ENCODE results near the gene RNF113B.

RNF113B gene

DNA sequence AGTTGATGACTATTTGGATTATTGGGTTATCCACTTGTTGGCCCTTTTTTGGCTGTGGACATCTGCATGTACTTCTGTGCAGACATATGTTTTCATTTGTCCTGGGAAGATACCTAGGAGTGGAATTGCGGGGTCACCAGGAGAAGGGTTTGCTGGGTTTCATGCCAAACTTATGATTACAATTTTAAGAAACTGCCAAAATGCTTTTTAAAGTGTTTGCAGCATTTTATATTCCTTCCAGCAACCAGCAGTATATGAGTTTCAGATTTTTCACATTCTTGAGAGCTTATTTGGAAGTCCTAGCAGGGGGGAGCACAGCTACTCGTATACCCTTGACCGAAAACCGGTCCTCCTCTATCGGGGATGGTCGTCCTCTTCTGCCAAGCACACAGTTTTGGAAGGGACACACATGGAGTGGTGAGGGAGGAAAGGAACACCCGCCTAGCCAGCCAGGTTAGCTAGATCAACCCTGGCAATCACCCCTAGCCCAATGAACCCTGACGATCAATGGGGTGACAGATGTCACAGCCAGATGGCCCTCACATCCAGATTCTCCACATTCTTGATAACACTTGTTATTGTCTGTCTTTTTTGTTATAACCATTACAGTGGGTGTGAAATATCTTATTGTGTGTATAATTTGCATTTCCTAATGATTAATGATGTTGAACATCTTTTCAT is 26.7 kb upstream of the RNF113B start:
- no peak for DNase-seq (ENCODE audit: low read depth)

DNA sequence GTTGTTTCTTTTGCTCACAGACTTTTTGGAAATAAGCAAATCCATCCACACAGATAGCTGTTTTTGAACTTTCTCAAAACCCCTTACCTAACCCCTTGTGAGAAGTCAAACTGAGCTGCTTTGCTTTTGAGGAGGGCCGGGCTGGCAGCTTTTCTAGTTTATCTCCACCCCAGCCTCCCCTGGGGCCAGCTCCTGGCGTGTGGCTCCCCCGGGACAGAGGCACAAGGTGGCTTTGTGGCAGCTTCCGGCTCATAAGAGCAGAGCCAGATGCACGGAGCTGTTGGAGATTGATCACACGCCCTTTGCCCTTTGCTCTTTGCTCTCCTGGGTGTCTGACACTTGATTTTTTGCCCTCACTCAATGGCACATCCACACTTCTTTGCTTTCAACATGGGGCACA is 24.9 kb upstream of the RNF113B start:
- no peak for DNase-seq (ENCODE audit: low read depth)

GRCh38 chr13:98201189-98201588 is 24.1 kb upstream of the RNF113B start:
- no peak for DNase-seq (ENCODE audit: low read depth)

DNA sequence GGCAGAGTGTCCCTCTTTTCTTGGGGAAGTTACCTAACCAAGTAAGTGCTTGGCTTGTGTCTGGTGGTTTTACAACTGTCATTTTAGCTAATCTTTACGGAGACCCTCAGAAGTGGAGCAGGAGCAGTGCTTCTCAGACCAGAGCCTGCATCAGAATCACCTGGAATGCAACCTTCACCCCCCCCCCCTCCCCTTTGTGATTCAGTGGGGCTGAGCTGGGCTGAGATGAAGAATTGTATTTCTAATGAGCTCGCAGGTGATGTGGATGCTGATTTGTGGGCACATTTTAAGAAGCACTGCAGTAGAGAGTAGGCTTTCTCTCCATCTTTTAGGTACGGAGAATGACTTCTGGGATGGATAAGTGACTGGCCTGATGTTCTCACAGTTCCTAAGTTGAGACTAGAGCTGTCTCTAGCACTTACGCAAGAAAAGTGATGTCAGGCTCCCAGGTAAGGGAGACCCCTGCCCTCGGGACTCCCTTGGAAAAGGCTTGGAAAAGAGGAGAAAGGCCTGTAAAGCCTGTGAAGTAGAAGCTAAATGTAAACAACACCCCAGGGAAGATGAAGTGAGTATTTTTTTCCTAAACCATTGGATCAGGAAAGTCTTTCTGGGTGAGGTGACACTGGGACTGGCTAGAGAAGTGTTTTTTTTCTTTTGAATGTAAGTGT is 23.3 kb upstream of the RNF113B start:
- DNase-seq (ENCODE audit: low read depth): no peak

GRCh38 chr13:98199480-98199879 is 22.4 kb upstream of the RNF113B start:
- DNase-seq (ENCODE audit: low read depth): no peak

DNA sequence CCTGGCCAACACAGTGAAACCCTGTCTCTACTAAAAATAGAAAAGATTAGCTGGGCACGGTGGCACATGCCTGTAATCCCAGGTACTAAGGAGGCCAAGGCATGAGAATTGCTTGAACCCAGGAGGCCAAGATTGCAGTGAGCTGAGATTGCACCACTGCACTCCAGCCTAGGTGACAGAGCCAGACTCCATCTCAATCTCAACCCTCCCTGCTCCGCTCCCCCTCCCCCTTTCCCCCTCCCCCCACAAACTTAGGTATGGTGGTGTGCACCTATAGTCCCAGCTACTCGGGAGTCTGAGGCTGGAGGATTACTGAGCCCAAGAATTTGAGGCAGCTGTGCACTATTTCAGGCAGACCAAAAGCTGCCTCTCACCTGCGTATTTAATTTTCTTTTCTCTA is 21.6 kb upstream of the RNF113B start:
- no peak for DNase-seq (ENCODE audit: low read depth)

DNA sequence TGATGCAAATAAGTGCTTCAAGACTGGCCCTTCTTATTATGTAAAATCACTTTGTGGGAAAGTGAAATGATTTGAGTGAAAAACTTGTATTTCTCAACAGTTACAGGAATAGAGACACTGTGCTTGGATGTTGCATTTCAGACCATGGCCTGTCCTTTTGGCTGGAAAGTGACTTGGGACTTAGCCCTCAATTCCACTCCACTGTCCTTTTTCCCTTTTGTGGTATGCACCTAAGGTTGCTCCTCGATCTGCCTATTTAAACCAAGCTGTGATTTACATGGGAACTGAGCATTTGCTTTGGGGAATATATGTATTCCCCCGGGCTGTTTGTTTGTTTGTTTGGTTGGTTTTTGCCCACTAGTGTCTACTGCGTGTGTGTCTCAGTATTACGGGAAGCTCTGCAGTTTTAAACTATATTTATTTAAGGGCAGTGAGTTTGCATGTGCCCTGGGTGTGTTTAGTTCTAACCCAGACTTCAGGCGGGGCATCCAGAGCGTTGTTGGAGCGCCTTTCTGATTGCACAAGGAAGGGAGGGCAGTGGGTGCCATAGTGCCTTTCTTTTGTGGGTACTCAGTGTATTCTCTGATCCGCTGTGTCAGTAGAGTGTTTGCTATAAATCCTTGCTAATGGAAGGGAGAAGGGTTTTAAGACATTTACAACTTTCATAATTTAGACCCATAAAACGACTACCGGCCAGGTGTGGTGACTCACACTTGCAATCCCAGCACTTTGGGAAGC is 18.2 kb upstream of the RNF113B start:
- DNase-seq (ENCODE audit: low read depth): no peak

DNA sequence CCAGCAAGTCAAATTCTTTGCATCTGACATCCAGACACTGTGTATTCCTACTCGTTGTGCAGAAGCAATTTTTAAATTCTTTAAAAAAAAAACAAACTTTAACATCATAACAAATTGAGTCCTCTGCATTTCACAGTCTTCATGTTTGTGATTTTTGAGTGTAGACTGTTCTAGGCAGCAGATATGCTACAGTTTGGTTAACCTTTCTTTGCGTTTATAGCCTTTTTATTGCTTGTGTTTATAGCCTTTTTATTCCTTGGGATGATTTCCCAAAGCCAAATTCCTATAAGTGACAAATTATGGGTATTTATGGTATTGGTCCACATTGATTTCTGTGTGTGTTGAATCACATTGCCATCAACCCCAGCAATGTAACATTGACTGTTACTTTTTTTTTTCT is 14.9 kb upstream of the RNF113B start:
- DNase-seq (ENCODE audit: low read depth): no peak

- DNase-seq (ENCODE audit: low read depth): no peak
Observed at GRCh38 chr13:98190889-98191444, 13.9 kb upstream of the RNF113B start.

DNA sequence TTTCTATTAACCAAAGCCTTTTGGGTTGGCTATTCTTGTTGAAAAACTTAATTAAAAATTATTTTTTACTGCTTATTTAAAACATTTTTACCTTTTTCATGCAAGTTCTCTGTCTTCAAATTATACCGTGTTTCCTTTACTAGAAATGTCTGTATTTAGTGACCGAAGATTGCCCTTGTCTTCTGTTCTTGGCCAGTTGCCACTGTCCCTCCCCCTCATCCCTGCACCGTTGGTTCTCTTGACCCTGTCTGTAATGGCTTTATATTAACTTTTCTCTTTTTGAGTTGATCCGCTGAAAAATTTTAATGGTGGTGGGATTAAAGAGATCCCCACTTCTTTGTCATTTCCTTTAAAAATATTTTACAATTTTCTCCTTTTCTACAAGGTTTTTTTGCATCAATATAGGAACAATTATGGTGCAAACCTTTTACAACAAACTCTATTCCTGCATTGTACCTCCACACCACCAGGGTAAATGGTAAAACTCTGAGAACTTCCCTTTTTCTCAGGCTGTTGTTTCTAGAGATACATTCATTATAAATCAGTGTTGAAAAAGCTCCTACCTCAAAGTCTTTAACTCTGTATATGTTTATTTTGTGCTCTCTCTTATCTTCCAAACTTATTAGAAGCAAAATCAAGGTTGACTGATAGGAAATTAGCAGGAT is 12.9 kb upstream of the RNF113B start:
- no peak for DNase-seq (ENCODE audit: low read depth)

DNA sequence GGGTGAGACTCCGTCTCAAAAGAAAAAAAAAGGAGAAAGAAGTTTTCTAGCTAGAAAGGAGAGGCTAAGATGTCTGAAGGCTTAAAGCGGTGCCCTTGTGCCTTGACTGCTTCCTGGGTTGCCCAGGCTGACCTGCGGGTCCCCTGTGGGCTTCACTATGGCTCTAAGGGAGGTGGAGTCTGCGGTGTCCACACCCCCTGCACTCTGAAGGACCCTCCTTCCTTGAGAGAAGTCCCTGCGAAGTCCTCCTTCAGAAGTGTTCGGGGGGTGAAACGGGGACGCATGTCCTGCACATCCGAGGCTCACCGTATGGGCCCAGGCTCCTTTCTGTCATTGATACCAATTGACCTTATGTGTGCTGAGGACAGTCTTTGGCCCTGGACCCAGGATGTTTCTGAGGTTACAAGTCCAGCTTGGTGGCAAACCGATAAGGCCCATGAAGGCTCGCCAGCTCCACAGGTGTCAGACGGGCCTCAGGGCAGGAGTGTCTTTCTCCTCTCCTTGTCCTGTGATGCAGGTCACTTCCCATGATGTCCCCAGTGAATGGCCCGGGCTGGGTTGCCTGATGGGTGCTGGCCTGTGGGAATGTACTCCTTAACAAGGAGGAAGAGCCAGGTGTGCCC is 11.6 kb upstream of the RNF113B start:
- no peak for DNase-seq (ENCODE audit: low read depth)

DNA sequence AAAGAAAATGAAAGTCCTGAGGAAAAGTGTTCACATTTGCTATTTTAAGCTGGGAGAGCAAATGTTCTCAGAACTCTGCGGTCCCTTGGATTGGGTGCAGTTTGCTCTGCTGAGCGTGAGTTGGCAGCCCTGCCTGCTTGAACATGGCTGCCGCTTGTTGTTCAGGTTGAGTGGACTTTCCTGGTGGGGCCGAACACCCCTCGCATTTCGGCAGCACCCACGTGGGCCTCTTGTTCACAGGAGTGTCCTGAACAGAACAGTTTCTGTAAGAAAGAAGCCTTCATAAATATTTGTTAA is 10.8 kb upstream of the RNF113B start:
- DNase-seq (ENCODE audit: low read depth): no peak

GRCh38 chr13:98187155-98187964 is 10.3 kb upstream of the RNF113B start:
- DNase-seq (ENCODE audit: low read depth): no peak

DNA sequence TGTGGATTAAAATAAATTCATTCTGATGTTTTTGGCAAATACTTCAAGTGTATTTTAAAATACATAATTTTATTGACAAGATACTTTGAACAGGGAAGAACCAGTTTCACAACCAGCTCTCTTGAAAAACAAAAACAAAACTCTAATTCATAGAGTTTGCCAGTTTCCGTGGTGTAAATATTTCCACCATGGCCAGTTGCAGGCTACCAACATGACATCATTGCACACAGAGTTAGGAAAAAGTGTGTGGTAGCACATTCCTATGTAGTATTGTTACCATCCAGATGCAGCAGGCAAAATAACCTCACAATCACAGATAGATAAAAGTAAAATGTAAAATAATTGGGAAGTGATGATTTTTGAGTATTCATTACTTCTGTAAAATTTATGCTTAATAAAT is 7.7 kb upstream of the RNF113B start:
- no peak for DNase-seq (ENCODE audit: low read depth)

DNA sequence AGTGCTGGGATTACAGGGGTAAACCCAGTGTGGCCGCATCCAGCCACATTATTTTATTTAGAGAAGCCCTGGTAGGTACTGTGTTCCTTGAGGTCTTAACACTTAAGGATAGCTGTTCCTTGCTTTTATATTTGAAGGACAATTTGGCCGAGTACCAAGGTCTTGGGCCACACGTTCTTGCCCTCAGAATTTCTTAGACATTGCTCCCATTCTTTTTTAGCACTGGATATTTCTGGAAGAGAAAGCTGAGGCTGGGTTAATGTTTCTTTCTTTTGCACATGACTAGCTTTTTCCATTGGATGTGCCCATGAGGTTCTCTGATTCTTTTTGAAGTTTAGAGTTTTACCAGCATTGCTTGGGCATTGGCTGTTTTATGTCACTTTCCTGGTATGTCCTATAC is 5.5 kb upstream of the RNF113B start:
- no peak for DNase-seq (ENCODE audit: low read depth)

GRCh38 chr13:98182153-98182552 is 5.1 kb upstream of the RNF113B start:
- DNase-seq (ENCODE audit: low read depth): no peak

DNA sequence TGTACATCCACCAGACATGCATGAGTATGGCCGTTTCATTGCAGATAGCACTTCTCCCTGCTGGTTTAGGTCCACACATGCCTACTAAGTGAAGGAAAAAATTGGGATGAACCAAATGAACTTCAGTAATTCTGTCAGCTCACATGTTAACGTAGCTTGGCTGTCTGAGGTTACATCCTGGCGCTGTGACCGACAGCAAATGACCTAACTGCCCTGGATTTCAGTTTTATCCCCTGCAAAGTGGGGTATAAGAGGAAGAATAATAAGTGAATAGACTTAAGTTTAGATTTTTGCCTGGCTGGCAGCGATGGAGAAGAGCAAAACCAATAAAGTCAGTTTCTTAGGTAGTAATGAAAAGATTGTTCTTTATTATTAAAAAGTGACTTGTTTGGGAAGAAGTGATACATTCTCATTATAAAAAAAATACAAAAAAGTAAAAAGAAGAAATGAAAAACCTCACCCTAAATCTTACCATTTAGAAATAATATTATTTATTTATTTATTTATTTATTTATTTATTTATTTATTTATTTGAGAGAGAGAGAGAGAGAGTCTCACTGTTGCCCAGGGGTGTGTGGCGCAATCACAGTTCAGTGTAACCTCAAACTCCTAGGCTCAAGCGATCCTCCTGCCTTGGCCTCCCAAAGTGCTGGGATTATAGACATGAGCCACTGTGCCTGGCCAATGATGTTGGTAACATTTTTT is 4.2 kb upstream of the RNF113B start:
- DNase-seq (ENCODE audit: low read depth): no peak

GRCh38 chr13:98180092-98180491 is 3.0 kb upstream of the RNF113B start:
- DNase-seq (ENCODE audit: low read depth): no peak

DNA sequence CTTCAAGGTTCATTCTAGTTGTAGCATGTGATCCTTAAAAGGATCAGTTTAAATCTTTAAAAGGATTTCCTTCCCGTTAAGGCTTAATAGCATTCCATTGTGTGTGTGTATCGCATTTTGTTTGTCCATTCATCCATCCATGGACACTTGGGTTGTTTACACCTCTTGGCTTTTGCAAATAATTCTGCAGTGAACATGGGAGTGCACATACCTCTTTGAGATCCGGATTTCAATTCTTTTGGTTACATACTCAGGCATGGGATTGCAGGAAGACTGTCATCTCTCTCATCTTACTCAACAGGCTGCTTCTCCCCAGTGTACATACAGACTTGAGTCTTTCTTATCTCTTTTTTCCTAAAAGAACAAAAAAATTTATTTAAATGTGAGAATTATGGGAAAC is 1.2 kb downstream of the RNF113B start:
- DNase-seq (ENCODE audit: low read depth): no peak

- no peak for DNase-seq (ENCODE audit: low read depth)
Observed at GRCh38 chr13:98175043-98175442, 2.0 kb downstream of the RNF113B start.

- no peak for DNase-seq (ENCODE audit: low read depth)
Observed at GRCh38 chr13:98174307-98174706, 2.8 kb downstream of the RNF113B start.

Measured in T-helper 22 cell (primary cell).